Measurements from ENCODE around the gene EPOP.

EPOP gene

DNA sequence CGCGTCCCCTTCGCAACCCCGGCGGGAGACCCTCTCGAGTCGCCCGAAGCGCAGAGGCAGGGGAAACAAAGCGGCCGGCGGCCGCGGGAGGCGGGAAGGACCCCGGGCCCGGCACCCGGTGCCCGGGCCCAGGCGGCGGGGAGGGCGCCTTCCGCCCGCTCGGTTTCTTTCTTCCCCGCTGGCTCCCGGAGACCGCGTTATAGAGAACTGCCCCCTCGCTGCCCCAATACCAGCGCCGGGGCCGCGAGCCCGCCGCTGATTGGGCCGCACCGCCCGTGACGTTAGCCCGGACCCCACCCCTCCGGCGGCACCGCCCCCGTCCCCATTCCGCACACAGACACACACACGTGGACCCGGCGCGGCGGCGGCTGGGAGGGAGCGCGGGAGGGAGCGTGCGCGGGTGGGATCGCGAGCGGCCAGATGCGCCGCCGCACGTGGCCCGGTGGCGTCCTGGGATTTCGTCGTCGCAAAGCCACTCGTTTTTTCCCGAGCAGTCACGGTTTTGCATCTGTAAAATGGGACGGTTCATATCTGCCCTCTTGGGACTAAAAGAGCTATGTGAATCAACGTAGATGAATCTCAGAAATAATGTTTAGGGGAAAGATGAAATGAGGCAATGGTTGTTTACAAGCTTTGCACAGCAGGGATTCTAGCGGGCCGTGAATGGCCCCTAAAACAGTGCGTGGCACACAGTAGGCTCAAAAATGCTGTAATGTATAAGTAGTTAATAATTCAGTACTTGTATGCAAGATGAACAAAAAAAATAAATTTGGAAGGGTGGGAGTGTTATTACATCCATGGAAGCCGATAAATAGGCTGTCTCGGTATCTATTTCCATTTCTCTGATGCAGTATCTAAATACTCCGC is at the start of gene EPOP:
Gene EPOP (minus strand): TSS at position 209 of the 867 bp plus-strand sequence. CDS start 462 bp downstream, outside the sequence.
- peak in 56 of 58 donors; percentile 61 to 95 (median 83) for DNase-seq

DNA sequence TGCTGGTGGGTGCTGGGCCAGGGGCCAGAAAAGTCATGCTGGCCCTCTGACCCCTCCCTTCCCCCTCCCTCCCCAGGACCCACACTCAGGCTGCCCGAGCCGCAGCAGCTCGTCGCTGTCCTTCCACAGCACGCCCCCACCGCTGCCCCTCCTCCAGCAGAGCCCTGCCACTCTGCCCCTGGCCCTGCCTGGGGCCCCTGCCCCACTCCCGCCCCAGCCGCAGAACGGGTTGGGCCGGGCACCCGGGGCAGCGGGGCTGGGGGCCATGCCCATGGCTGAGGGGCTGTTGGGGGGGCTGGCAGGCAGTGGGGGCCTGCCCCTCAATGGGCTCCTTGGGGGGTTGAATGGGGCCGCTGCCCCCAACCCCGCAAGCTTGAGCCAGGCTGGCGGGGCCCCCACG is 47.0 kb upstream of the EPOP start:
- DNase-seq, result no peak

DNA sequence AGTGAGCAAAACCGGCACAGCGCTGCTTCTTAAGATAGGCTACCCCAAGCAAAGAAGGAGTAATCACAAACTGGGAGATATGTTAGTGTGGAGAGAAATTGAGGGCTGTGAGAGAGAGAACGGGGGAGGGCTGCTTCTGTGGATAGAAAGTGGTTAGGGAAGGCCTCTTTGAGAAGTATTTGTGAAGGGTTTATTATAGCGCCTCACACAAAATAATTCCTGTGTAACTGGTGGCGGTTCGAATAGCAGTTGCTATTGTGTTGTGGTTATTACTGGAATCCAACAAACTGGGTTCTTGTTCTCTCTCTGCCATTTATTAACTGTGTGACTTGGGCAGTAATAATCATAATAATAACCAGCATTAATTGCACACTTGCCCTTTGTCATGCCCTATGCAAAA is 46.2 kb upstream of the EPOP start:
- no peak for DNase-seq

DNA sequence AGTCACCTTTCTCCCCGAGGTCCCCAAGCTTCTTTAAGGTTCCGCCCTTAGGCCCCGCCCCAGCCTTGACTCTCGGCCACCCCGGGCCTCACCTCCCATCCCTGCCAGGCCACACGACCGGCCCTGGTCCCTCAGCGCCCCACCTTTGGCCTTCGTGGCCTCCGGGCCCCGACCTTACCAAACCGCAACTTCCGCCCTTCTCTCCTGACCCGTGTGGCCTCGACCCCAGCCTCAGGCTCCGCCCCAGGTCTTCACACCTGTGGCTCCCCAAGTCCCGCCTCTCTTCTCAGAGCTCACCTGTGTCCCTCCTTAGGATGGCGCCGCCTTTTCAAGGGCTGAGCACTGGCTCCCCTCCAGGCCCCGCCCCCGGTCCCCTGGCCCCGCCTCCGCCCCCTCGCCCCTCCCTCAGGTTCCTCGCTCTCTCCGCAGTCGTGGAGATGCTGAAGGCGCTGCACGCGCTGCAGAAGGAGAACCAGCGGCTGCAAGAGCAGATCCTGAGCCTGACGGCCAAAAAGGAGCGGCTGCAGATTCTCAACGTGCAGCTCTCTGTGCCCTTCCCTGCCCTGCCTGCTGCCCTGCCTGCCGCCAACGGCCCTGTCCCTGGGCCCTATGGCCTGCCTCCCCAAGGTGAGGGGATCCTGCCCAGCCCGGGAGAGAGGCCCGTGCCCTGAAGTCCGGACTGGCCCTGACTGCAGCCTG is 45.3 kb upstream of the EPOP start:
- DNase-seq, result peak in 1 of 58 donors; percentile 19

DNA sequence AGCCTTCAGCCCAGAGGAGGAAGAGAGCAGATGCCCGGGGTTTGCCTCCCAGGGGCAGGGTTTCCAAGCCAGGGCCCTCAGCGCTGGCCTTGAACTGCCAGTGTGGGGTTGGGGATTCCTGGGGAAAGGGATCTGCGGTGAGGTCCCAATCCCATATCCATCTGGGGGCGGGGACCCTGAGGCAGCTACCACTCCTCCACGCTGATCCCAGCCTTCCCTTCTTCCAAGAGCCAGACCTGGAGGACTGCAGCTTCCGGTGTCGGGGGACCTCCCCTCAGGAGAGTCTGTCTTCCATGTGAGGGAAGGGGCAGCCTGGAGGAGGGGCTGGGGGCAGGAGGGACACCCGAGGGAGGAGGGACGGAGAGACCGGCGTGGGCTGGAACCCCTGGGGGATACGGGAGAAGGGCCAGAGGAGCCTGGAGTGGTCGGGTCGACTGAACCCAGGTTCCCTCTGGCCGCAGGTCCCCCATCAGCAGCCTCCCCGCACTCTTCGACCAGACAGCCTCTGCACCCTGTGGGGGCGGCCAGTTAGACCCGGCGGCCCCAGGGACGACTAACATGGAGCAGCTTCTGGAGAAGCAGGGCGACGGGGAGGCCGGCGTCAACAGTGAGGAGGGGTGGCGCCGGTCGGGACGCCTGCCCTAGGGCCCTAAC is 44.7 kb upstream of the EPOP start:
- no peak for DNase-seq

DNA sequence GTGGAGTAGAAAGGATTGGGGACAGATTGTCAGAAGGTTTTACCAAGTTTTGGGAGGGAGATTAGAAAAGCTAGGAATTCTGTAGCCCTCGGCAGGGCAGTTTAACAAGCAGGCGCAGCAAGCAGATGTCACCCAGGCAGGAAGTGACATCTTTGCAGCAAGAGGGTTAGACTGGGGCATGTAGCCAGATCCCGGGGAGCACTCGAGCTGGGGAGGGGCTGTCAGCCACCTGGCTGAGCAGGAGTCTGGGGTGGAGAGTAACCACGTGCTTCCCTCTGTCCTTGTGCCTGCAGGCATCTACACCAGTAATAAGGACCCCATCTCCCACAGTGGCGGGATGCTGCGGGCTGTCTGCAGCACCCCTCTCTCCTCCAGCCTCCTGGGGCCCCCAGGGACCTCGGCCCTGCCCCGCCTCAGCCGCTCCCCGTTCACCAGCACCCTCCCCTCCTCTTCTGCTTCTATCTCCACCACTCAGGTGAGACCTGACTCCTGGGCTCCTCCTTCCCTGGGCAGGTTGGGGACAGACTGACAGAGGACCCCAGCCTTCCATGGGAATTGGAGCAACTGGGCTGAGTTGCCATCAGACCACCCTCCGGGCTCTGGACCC is 42.5 kb upstream of the EPOP start:
- no peak for DNase-seq

DNA sequence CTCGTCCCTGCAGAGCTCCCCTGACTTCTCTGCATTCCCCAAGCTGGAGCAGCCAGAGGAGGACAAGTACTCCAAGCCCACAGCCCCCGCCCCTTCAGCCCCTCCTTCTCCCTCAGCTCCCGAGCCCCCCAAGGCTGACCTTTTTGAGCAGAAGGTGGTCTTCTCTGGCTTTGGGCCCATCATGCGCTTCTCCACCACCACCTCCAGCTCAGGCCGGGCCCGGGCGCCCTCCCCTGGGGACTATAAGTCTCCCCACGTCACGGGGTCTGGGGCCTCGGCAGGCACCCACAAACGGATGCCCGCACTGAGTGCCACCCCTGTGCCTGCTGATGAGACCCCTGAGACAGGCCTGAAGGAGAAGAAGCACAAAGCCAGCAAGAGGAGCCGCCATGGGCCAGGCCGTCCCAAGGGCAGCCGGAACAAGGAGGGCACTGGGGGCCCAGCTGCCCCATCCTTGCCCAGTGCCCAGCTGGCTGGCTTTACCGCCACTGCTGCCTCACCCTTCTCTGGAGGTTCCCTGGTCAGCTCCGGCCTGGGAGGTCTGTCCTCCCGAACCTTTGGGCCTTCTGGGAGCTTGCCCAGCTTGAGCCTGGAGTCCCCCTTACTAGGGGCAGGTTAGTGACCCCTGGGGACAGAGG is 41.7 kb upstream of the EPOP start:
- DNase-seq, result no peak

DNA sequence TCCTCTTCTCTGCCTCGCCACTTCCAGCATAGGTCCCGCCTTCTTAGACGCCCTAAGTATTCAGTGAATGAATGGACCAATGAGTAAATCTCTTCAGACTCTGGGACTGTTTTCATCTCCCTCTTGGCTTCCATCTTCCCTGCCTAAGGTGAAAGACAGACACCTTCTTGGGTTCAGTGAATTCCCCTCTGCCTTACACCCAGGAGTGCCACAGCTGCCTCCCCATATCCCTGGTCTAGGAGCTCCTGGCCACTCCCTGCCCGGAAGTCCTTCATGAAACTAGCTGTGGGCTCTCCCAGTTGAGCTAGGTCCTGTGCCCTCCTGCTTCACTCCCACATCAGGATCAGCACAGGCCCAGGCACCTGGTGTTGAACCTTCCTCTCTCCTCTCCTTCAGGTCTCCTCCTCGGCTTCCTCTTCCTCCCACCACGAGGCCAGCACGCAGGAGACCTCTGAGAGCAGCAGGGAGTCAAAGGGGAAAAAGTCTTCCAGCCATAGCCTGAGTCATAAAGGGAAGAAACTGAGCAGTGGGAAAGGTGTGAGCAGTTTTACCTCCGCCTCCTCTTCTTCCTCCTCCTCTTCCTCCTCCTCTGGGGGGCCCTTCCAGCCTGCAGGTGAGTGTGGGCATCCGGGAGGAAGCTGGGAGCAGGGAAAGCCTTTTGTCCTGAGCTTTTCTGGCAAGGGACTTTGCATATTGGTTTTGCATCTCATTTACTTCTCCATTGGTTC is 40.6 kb upstream of the EPOP start:
- no peak for DNase-seq

DNA sequence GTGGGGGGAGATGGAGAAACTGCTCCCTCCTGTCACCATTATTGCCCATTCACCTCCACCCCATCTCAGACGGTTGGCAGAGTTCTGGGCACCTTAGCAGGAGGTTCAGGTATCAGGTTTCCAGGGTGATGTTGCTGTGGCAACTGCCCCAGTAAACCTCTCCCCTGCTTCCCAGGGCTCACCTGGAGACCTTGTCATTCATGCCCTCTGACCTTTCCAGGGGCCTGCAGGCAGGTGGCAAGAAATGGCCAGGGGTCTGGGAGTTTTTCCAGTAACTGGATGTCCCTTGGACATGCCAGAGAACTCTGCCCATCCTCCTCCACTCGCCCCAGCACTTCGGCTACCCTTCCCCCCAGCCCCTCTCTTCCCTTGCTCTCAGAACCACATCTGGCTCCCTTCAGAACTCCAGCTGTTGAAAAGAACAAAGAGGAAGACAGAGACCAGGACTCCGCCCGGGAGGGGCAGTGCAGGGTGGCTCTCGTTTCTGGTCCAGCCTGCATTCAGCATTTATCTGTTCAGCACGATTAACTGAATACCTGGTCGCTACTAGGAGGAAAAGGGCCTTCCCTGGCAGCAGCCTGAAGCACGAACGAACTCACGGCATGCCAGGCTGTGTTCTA is 38.8 kb upstream of the EPOP start:
- no peak for DNase-seq

DNA sequence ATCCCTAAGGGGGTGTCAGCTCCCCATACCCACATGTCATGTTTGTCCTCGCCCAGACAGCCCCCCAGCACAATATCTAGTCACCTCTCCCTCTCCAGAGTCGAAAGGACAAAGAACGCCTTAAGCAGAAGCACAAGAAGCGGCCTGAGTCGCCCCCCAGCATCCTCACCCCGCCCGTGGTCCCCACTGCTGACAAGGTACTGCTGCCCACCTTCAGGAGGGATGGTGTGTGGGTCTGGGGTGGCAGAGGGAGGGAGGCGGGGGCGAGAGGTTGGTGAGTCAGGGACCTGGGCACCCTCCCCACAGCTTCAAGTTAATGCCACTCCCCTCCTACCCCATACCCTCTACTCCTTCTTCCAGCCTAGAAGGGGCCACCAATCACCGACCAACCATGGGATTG is 37.8 kb upstream of the EPOP start:
- DNase-seq, result no peak

DNA sequence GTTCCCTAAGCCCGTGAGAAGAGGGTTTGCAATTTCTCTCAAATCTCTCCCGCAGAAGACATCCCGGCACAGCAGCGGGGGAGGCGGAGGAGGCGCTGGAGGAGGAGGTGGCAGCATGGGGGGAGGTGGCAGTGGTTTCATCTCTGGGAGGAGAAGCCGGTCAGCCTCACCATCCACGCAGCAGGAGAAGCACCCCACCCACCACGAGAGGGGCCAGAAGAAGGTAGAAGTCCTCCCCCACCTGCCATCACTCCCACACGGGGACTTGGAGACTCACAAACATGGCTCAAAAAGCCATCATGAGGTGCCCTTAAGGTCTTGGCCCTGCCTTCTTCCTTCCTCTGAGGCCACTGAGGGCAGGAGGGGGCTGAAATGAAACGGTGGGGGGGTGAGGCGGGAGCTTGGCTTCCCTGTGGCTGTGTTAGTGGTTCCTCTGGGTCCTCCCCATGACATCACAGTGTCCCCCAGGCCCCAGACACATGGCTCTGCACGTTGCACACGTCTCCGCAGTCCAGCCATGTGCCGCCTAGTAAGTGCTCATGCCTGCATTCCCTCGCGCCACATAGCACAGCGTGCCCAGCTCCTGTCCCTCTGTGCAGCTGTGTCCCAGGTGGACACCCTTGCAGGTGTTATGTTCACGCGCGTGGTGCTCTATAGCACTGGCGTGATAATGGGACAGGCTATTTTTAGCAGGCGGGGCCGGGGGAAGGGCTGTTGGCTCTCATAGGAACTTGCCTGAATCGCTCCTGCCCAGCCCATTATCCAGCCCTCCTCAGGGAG is 37.2 kb upstream of the EPOP start:
- no peak for DNase-seq

DNA sequence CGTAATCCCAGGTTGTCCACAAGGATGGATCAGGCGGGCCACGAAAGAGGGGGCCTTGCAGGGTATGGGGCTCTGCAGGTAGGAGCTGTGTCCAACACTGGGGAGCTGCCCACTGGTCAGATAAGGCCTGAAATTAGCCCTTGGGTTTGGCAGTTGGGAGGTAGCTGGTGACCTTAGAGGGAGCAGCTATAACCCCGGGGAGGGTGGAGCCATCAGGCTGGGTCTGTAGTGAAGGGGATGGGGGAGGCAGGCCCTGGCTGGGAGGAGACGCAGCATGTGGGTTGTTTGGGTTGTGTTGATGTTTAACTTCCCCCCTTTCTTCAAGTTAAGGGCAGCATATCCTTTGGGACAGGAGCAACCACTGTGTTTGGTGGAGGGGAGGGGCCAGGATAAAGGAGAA is 36.2 kb upstream of the EPOP start:
- DNase-seq, result no peak

DNA sequence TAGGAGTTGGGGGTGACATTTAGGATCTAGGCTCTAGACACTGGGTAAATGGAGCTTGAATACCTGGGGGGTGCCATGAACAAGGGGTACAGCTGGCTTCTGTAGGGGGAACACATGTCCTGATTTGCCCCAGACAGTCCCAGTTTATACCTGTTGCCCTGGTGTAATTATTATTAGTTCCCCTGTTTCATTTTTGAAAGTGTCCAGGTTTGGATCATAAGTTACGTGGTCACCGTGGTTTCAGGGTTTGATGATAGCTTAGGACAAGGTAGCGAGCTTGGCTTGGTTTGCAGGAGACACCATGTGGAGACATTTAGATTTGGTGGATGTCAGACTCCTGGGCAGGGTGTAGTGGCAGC is 35.8 kb upstream of the EPOP start:
- no peak for DNase-seq

DNA sequence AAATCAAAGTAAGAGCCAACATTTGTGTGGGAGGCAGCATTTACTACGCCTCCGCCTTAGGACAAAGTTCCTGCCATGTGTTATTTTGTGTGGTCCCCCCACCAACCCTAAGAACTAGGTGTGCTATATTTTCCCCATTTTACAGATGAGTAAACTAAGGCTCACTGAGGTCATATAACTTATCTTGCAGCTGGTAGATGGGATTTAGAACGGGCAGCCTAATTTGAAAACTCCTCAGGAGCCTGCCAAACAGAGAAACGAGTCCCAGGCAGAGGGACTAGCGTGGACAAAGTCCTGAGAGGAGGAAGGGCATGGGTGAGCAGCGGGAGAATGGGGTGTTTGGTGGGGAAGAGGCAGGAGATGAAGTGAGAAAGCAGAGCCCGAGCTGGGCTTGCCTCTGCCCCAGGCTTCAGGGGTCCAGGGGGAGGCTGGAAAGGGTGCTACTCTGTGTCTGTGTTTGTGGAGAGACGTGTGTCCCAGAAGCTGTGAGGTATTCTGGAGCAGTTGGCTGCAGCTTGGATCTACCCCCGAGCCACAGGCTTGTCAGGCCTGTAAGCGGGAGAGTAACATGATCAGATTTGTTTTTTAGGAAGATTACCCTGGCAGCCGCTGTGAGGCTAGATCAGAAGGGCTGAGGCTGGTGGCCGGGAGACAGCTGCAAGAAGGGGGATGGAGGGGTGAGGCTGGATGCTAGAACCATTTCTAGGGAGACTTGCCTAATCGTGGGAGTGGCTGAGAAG is 35.3 kb upstream of the EPOP start:
- DNase-seq, result no peak

DNA sequence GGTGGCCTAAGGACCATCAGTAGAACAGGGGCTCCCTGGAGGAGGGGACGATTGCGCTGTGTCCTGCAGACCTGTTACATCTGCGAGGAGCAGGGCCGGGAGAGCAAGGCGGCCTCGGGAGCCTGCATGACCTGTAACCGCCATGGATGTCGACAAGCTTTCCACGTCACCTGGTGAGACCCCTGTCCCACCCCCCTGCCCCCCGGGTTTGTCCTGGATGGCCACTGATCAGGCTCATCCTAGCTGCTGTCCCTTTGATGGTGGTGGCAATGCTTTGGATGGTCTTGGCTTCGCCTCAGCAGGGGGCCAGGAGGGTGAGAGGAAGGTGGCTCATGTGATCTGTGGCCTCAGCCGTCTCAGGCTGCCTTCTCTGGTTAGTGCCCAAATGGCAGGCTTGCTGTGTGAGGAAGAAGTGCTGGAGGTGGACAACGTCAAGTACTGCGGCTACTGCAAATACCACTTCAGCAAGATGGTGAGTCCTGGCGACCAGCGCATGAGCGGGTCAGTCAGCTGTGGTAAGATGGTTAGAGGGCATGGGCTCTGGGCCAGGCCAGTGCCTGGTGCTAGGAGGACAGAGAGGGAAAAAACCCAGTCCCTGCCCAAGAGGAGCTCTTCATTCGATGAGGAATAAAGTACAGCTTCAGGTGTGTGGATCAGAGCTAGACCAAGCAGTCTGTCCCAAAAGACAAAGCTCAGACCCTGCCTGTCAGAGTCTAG is 34.5 kb upstream of the EPOP start:
- DNase-seq, result no peak

DNA sequence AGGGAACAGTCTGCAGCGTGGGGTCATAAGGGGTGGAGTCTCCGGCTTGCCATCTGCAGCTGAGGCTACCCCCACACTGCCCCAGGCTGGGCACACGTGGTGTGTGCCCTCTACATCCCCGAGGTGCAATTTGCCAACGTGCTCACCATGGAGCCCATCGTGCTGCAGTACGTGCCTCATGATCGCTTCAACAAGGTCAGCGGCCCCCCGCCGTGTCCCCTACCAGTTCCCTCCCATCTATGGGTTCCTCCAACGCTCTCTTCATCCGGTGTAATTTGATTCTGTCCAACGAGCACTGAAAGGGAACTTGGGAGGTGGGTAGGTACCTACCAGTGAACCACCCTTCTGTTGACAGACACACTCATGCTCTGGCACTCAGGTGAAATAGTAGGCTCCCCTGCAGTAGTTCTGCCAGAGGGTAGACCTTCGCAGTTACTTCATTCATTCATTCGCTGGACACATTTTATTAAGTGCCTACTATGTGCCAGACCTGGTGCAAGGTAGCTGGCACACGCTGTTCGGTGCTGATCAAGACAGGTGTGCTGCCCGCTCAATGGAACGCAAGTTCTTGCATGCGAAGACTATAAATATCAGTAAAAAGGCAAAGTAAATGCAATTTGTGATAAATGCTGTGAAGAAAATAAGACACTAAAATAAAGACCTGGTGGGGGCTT is 33.1 kb upstream of the EPOP start:
- no peak for DNase-seq

DNA sequence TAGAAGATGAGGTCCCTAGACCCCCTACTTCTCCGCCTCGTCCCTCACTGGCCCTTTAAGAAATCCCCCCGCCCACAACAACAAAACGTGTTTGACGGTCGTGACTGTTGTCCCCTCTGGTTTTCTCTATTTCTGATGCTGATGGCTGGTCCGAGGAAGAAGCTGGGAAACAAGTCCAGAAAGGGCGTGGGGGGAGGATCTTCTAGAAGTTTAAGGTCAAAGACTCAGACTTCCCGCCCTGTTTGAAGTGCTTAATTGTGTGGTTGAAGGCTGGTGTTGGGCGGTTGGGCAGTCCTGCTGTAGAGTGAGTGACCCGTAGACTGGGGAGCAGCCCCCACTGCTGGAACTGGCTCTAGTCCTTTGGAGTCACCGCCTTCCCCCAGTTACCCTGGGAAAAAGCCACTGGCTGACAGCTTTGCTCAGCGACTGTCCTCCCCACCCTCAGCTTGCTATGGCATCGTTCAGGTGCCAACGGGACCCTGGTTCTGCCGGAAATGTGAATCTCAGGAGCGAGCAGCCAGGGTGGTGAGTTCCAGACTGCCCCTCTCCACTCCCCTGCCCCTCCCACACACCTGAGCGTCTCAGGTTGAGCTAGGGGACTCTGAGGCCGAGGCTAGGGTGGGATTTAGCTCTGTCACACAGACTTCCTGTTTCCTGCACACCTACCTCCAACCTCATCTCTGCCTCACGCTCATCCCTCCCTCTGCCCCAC is 31.9 kb upstream of the EPOP start:
- DNase-seq, result peak in 2 of 58 donors; percentile 18 to 27
